Stimulated activated naive CD8-positive, alpha-beta T cell treated with anti-CD3 and anti-CD28 coated beads, Interleukin-15, Interleukin-2, amounts not matched to agents 100 U/mL and 50 U/mL, for 24 hours (primary cell): ENCODE results near the gene RBBP8NL.

Experiments used
- ATAC-seq: fragments of 150-1000 bp; cut with Tn5 transposase; one replicate; pipeline ENCODE4 v1.10.0; 2021
- DNase-seq: peaks from one replicate; pipeline ENCODE4 v3.0.0; 2021

RBBP8NL gene

GRCh38 chr20:62461157-62461556, 33.8 kb upstream of the RBBP8NL start:
- DNase-seq (no peak), ATAC-seq (no peak)

GRCh38 chr20:62460678-62461077, 33.3 kb upstream of the RBBP8NL start:
- no peak for ATAC-seq
- no peak for DNase-seq

- no peak for DNase-seq
- ATAC-seq: no peak
Measured at GRCh38 chr20:62459488-62459887, 32.1 kb upstream of the RBBP8NL start.

GRCh38 chr20:62458275-62459251, 31.2 kb upstream of the RBBP8NL start:
- ATAC-seq: peak; percentile 6
- no peak for DNase-seq

- no peak for ATAC-seq
- no peak for DNase-seq
Measured at GRCh38 chr20:62457831-62458230, 30.5 kb upstream of the RBBP8NL start.

- ATAC-seq: no peak
- no peak for DNase-seq
Measured at GRCh38 chr20:62457098-62457497, 29.8 kb upstream of the RBBP8NL start.

- DNase-seq (no peak), ATAC-seq (no peak)
Measured at GRCh38 chr20:62455929-62456328, 28.6 kb upstream of the RBBP8NL start.

- no peak for ATAC-seq
- DNase-seq: no peak
Measured at GRCh38 chr20:62454904-62455636, 27.7 kb upstream of the RBBP8NL start.

- ATAC-seq (no peak), DNase-seq (no peak)
Measured at GRCh38 chr20:62453186-62453808, 26.0 kb upstream of the RBBP8NL start.

GRCh38 chr20:62452475-62453095, 25.2 kb upstream of the RBBP8NL start:
- no peak for ATAC-seq
- no peak for DNase-seq

GRCh38 chr20:62451970-62452369, 24.6 kb upstream of the RBBP8NL start:
- no peak for ATAC-seq
- DNase-seq: no peak

- DNase-seq (no peak), ATAC-seq (no peak)
Measured at GRCh38 chr20:62451156-62451767, 23.9 kb upstream of the RBBP8NL start.

GRCh38 chr20:62449951-62450691, 22.8 kb upstream of the RBBP8NL start:
- ATAC-seq: no peak
- no peak for DNase-seq

- ATAC-seq (no peak), DNase-seq (no peak)
Measured at GRCh38 chr20:62448788-62449187, 21.4 kb upstream of the RBBP8NL start.

- DNase-seq (no peak), ATAC-seq (no peak)
Measured at GRCh38 chr20:62448038-62448437, 20.7 kb upstream of the RBBP8NL start.

GRCh38 chr20:62446888-62447869, 19.8 kb upstream of the RBBP8NL start:
- DNase-seq: no peak
- no peak for ATAC-seq

- ATAC-seq (no peak), DNase-seq (no peak)
Measured at GRCh38 chr20:62446481-62446880, 19.1 kb upstream of the RBBP8NL start.

GRCh38 chr20:62445553-62446340, 18.4 kb upstream of the RBBP8NL start:
- DNase-seq (no peak), ATAC-seq (no peak)

GRCh38 chr20:62444286-62444685, 16.9 kb upstream of the RBBP8NL start:
- ATAC-seq (no peak), DNase-seq (no peak)
